HG03439 (cell line): Measurements from ENCODE around the gene NRXN3.

Experiments used
- ATAC-seq: cut with Tn5 transposase; IDR thresholded peaks from one replicate; pipeline ENCODE4 v1.9.1; 2021; ENCODE audit warnings: mild to moderate bottlenecking, moderate library complexity; ENCODE audit not compliant: unreplicated experiment

NRXN3 gene

GRCh38 chr14:78697341-78697740 lies 527.2 kb downstream of the NRXN3 start:
- ATAC-seq: no peak

GRCh38 chr14:78698991-78699390 lies 528.8 kb downstream of the NRXN3 start:
- ATAC-seq: no peak

GRCh38 chr14:78700236-78700635 lies 530.1 kb downstream of the NRXN3 start:
- no peak for ATAC-seq

GRCh38 chr14:78701246-78701645 lies 531.1 kb downstream of the NRXN3 start:
- no peak for ATAC-seq

- ATAC-seq: no peak
Observed at GRCh38 chr14:78704965-78705364, 534.8 kb downstream of the NRXN3 start.

- no peak for ATAC-seq
Observed at GRCh38 chr14:78705989-78706388, 535.8 kb downstream of the NRXN3 start.

- no peak for ATAC-seq
Observed at GRCh38 chr14:78709795-78710557, 539.8 kb downstream of the NRXN3 start.

- ATAC-seq: no peak
Observed at GRCh38 chr14:78710963-78711362, 540.8 kb downstream of the NRXN3 start.

- no peak for ATAC-seq
Observed at GRCh38 chr14:78713716-78714115, 543.5 kb downstream of the NRXN3 start.

- no peak for ATAC-seq
Observed at GRCh38 chr14:78714711-78715110, 544.5 kb downstream of the NRXN3 start.

GRCh38 chr14:78721756-78722480 lies 551.7 kb downstream of the NRXN3 start:
- no peak for ATAC-seq

- no peak for ATAC-seq
Observed at GRCh38 chr14:78725086-78725485, 554.9 kb downstream of the NRXN3 start.

GRCh38 chr14:78737116-78737515 lies 566.9 kb downstream of the NRXN3 start:
- no peak for ATAC-seq

- ATAC-seq: no peak
Observed at GRCh38 chr14:78737601-78738000, 567.4 kb downstream of the NRXN3 start.

- no peak for ATAC-seq
Observed at GRCh38 chr14:78746086-78746595, 576.0 kb downstream of the NRXN3 start.

GRCh38 chr14:78747813-78748212 lies 577.6 kb downstream of the NRXN3 start:
- ATAC-seq: no peak

GRCh38 chr14:78752518-78753188 lies 582.5 kb downstream of the NRXN3 start:
- no peak for ATAC-seq

GRCh38 chr14:78754059-78754458 lies 583.9 kb downstream of the NRXN3 start:
- no peak for ATAC-seq

GRCh38 chr14:78758333-78758732 lies 588.2 kb downstream of the NRXN3 start:
- ATAC-seq: no peak

GRCh38 chr14:78762331-78762730 lies 592.2 kb downstream of the NRXN3 start:
- ATAC-seq: no peak

GRCh38 chr14:78763746-78764145 lies 593.6 kb downstream of the NRXN3 start:
- ATAC-seq: no peak

GRCh38 chr14:78764240-78764639 lies 594.1 kb downstream of the NRXN3 start:
- ATAC-seq: no peak
